Hematopoietic multipotent progenitor cell treated with erythropoietin and hydrocortisone succinate and interleukin-3 and kit ligand, for 17 days (in vitro differentiated cells): ENCODE measurements around the gene PIK3C2G.

Experiments
- DNase-seq: peaks from one replicate; pipeline ENCODE4 v3.0.0-alpha.2; 2015; ENCODE audit warnings: low spot score

PIK3C2G gene

GRCh38 chr12:18415227-18415626 lies 153.9 kb downstream of the PIK3C2G start:
- no peak for DNase-seq

GRCh38 chr12:18416412-18416811 lies 155.1 kb downstream of the PIK3C2G start:
- DNase-seq = no peak

GRCh38 chr12:18419311-18419710 lies 158.0 kb downstream of the PIK3C2G start:
- no peak for DNase-seq

- DNase-seq = no peak
Measured at GRCh38 chr12:18421867-18422266, 160.5 kb downstream of the PIK3C2G start.

GRCh38 chr12:18422871-18423270 lies 161.6 kb downstream of the PIK3C2G start:
- no peak for DNase-seq

GRCh38 chr12:18424857-18425256 lies 163.5 kb downstream of the PIK3C2G start:
- no peak for DNase-seq

- no peak for DNase-seq
Measured at GRCh38 chr12:18427520-18427919, 166.2 kb downstream of the PIK3C2G start.

GRCh38 chr12:18428416-18428815 lies 167.1 kb downstream of the PIK3C2G start:
- no peak for DNase-seq

- DNase-seq = no peak
Measured at GRCh38 chr12:18429366-18429765, 168.0 kb downstream of the PIK3C2G start.

- no peak for DNase-seq
Measured at GRCh38 chr12:18430425-18431048, 169.2 kb downstream of the PIK3C2G start.

- no peak for DNase-seq
Measured at GRCh38 chr12:18431771-18432170, 170.5 kb downstream of the PIK3C2G start.

GRCh38 chr12:18432206-18432605 lies 170.9 kb downstream of the PIK3C2G start:
- DNase-seq = no peak

GRCh38 chr12:18436170-18436569 lies 174.9 kb downstream of the PIK3C2G start:
- DNase-seq = no peak

GRCh38 chr12:18439541-18439940 lies 178.2 kb downstream of the PIK3C2G start:
- no peak for DNase-seq

GRCh38 chr12:18443768-18444437 lies 182.6 kb downstream of the PIK3C2G start:
- no peak for DNase-seq

GRCh38 chr12:18446061-18446644 lies 184.8 kb downstream of the PIK3C2G start:
- DNase-seq = no peak

- DNase-seq = no peak
Measured at GRCh38 chr12:18454330-18454729, 193.0 kb downstream of the PIK3C2G start.

- no peak for DNase-seq
Measured at GRCh38 chr12:18456344-18456743, 195.0 kb downstream of the PIK3C2G start.

GRCh38 chr12:18457362-18457761 lies 196.0 kb downstream of the PIK3C2G start:
- no peak for DNase-seq

- no peak for DNase-seq
Measured at GRCh38 chr12:18461758-18462157, 200.4 kb downstream of the PIK3C2G start.

- DNase-seq = no peak
Measured at GRCh38 chr12:18462442-18462841, 201.1 kb downstream of the PIK3C2G start.

- DNase-seq = no peak
Measured at GRCh38 chr12:18467620-18468245, 206.4 kb downstream of the PIK3C2G start.
